ENCODE measurements around the gene SCAI. TPM values are rescaled to one million over a fixed set of nuclear protein-coding genes. Genes with fewer than 3 reads are reported as not detected.
A peak's percentile ranks its signal among the peaks of the same experiment; 100 is the strongest.

SCAI gene
- polyA plus RNA-seq, 4 donors: under 0.01 to 7.2 (median 0.69) TPM

DNA sequence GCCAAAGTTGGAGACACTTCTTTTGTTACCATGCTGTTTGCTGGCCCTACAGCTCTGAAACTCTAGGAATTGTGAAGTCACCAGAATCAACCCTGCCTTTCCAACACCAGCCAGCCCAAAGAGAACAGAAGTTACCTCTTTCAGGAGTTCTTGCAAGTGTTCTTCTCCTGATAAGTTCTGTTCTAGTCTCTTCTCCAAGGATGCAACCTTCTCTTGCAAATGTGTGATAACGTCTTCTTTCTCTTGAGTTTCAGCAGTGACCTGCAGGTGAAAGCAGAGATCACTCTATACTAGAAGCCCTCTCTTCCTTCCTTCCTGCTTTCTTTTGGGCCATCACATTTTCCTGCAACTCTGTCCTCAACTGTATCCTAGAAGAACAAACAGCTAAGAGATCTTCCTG, 231.6 kb downstream of the SCAI start:
- no peak for DNase-seq
- no peaks in the 10 kb centered on the region for H3K27me3 ChIP-seq (ENCODE audit: control insufficient read depth in 3 of 3, insufficient read depth in 3 of 3, low read length in 3 of 3)
- no peak overlapping the region for H3K4me3 ChIP-seq (ENCODE audit: low read depth in 1 of 3, low read length in 3 of 3)
- H3K27ac ChIP-seq (ENCODE audit: low read depth in 1 of 3, low read length in 2 of 3): no peak overlapping the region
- H3K4me1 ChIP-seq (ENCODE audit: control insufficient read depth in 3 of 3, insufficient read depth in 2 of 3, low read depth in 1 of 3, low read length in 2 of 3): no peaks in the 10 kb centered on the region
- WGBS, 3 donors: 89 to 92% (median 92%) methylated on average over 1 of the region's 1 CpG
- H3K36me3 ChIP-seq (ENCODE audit: control insufficient read depth in 3 of 3, insufficient read depth in 2 of 3, low read depth in 1 of 3, low read length in 3 of 3): peaks cover 7 to 27% (median 12%) of the 10 kb centered on the region in 3 donors
- no peaks in the 10 kb centered on the region for H3K9me3 ChIP-seq (ENCODE audit: control insufficient read depth in 2 of 2, insufficient read depth in 1 of 2, low read depth in 1 of 2, low read length in 1 of 2)
- no peak for FAIRE-seq

DNA sequence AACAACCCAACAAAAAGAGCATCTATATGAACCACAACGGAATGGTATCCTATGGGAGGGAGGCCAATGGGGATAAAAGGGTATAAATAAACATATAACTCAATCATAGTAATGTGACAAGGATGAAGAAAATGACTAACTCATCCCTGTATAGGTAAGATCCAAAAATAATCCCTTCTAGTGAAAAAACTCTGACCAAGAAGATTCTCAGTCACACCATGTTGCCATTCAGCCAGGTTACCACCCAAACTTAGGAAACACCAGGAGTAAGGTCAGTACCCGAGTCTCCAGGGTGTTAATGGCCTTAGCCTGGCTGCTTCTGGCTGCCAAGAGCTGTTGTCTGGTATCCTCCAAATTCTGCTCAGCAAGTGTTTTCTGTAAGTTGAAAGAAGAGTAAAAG, 235.2 kb downstream of the SCAI start:
- Histone ChIP-seq H3K4me3 (ENCODE audit: low read depth in 1 of 3, low read length in 3 of 3) (no peak overlapping the region), H3K4me1 (ENCODE audit: control insufficient read depth in 3 of 3, insufficient read depth in 2 of 3, low read depth in 1 of 3, low read length in 2 of 3) (no peaks in the 10 kb centered on the region), H3K27ac (ENCODE audit: low read depth in 1 of 3, low read length in 2 of 3) (no peak overlapping the region), H3K9me3 (ENCODE audit: control insufficient read depth in 2 of 2, insufficient read depth in 1 of 2, low read depth in 1 of 2, low read length in 1 of 2) (no peaks in the 10 kb centered on the region), H3K27me3 (ENCODE audit: control insufficient read depth in 3 of 3, insufficient read depth in 3 of 3, low read length in 3 of 3) (no peaks in the 10 kb centered on the region), H3K36me3 (ENCODE audit: control insufficient read depth in 3 of 3, insufficient read depth in 2 of 3, low read depth in 1 of 3, low read length in 3 of 3) (peaks cover 7 to 43% (median 10%) of the 10 kb centered on the region in 3 donors)
- WGBS, 3 donors: 69 to 78% (median 76%) methylated on average over 2 of the region's 2 CpGs
- FAIRE-seq: no peak
- DNase-seq: no peak

- WGBS, 3 donors: 22 to 45% (median 25%) methylated on average over 1 of the region's 1 CpG
- H3K27me3 ChIP-seq (ENCODE audit: control insufficient read depth in 3 of 3, insufficient read depth in 3 of 3, low read length in 3 of 3): no peaks in the 10 kb centered on the region
- H3K4me1 ChIP-seq (ENCODE audit: control insufficient read depth in 3 of 3, insufficient read depth in 2 of 3, low read depth in 1 of 3, low read length in 2 of 3): no peaks in the 10 kb centered on the region
- peaks cover 7 to 40% (median 9%) of the 10 kb centered on the region in 3 donors for H3K36me3 ChIP-seq (ENCODE audit: control insufficient read depth in 3 of 3, insufficient read depth in 2 of 3, low read depth in 1 of 3, low read length in 3 of 3)
- DNase-seq (peak; percentile 15 to 41), FAIRE-seq (no peak)
- no peak overlapping the region for H3K4me3 ChIP-seq (ENCODE audit: low read depth in 1 of 3, low read length in 3 of 3)
- H3K9me3 ChIP-seq (ENCODE audit: control insufficient read depth in 2 of 2, insufficient read depth in 1 of 2, low read depth in 1 of 2, low read length in 1 of 2): no peaks in the 10 kb centered on the region
- H3K27ac ChIP-seq (ENCODE audit: low read depth in 1 of 3, low read length in 2 of 3): no peak overlapping the region
These were observed 236.4 kb downstream of the SCAI start for GRCh38 chr9:124906966-124907365.

- no peaks in the 10 kb centered on the region for H3K9me3 ChIP-seq (ENCODE audit: control insufficient read depth in 2 of 2, insufficient read depth in 1 of 2, low read depth in 1 of 2, low read length in 1 of 2)
- no peak for FAIRE-seq
- whole genome bisulfite sequencing, 3 donors: 95 to 97% (median 95%) methylated on average over 9 of the region's 9 CpGs
- H3K4me3 ChIP-seq (ENCODE audit: low read depth in 1 of 3, low read length in 3 of 3): no peak overlapping the region
- peaks cover 0 to 10% (median 0%) of the 10 kb centered on the region in 3 donors for H3K4me1 ChIP-seq (ENCODE audit: control insufficient read depth in 3 of 3, insufficient read depth in 2 of 3, low read depth in 1 of 3, low read length in 2 of 3)
- peaks cover 5 to 58% (median 14%) of the 10 kb centered on the region in 3 donors for H3K36me3 ChIP-seq (ENCODE audit: control insufficient read depth in 3 of 3, insufficient read depth in 2 of 3, low read depth in 1 of 3, low read length in 3 of 3)
- DNase-seq: no peak
- H3K27me3 ChIP-seq (ENCODE audit: control insufficient read depth in 3 of 3, insufficient read depth in 3 of 3, low read length in 3 of 3): no peaks in the 10 kb centered on the region
- H3K27ac ChIP-seq (ENCODE audit: low read depth in 1 of 3, low read length in 2 of 3): no peak overlapping the region
These were observed 243.5 kb downstream of the SCAI start for GRCh38 chr9:124899845-124900244.

DNA sequence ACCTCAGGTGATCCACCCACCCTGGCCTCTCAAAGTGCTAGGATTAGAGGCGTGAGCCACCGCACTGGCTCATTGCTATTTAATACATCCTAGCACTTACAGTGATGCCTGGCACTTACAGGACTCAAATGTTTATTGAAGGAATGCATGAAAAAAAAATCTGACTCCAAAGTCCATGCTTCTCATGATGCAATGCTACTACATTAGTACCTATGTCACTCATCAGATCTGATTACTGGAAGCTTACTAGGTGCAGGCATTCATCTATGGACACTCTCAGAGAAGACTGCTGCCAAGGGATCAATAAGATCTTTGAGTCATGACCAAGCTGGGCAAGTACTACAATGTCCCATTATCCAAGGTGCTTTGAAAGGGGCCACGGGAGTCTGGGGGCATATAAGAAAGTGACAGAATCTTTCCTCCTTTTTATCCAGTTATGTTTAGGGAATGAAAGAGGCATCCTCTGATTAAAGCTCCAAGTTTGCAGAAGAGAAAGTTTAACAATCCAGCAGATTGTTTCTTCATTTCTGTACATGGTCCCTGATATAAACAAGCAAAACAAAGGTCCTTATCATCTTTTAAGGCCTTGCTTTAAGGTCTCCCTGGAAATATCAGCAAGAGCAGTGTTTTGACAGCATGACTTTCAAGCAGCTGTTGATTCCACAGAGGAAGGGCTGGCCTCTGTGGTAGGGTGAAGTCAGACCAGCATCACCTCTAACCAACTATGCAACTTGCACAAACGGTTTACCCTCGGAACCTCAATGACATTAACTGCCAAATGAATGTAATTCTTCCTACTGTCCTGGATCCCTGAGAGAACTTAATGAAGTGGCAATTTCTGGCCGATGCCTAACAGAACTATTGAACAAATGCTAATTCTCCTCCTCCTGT, 245.5 kb downstream of the SCAI start:
- DNase-seq: peak; percentile 84 to 90
- Histone ChIP-seq H3K4me3 (ENCODE audit: low read depth in 1 of 3, low read length in 3 of 3) (no peak overlapping the region), H3K9me3 (ENCODE audit: control insufficient read depth in 2 of 2, insufficient read depth in 1 of 2, low read depth in 1 of 2, low read length in 1 of 2) (no peaks in the 10 kb centered on the region), H3K27ac (ENCODE audit: low read depth in 1 of 3, low read length in 2 of 3) (peak overlapping the region in 1 of 3 donors; percentile 44), H3K4me1 (ENCODE audit: control insufficient read depth in 3 of 3, insufficient read depth in 2 of 3, low read depth in 1 of 3, low read length in 2 of 3) (peaks cover 0 to 10% (median 0%) of the 10 kb centered on the region in 3 donors), H3K36me3 (ENCODE audit: control insufficient read depth in 3 of 3, insufficient read depth in 2 of 3, low read depth in 1 of 3, low read length in 3 of 3) (peaks cover 5 to 60% (median 20%) of the 10 kb centered on the region in 3 donors), H3K27me3 (ENCODE audit: control insufficient read depth in 3 of 3, insufficient read depth in 3 of 3, low read length in 3 of 3) (no peaks in the 10 kb centered on the region)
- FAIRE-seq: no peak
- 55 to 70% (median 69%) methylated on average over 6 of the region's 6 CpGs for WGBS, 3 donors

GRCh38 chr9:124894741-124895170, 248.6 kb downstream of the SCAI start:
- peaks cover 5 to 68% (median 21%) of the 10 kb centered on the region in 3 donors for H3K36me3 ChIP-seq (ENCODE audit: control insufficient read depth in 3 of 3, insufficient read depth in 2 of 3, low read depth in 1 of 3, low read length in 3 of 3)
- H3K4me3 ChIP-seq (ENCODE audit: low read depth in 1 of 3, low read length in 3 of 3): no peak overlapping the region
- no peaks in the 10 kb centered on the region for H3K9me3 ChIP-seq (ENCODE audit: control insufficient read depth in 2 of 2, insufficient read depth in 1 of 2, low read depth in 1 of 2, low read length in 1 of 2)
- no peaks in the 10 kb centered on the region for H3K27me3 ChIP-seq (ENCODE audit: control insufficient read depth in 3 of 3, insufficient read depth in 3 of 3, low read length in 3 of 3)
- H3K4me1 ChIP-seq (ENCODE audit: control insufficient read depth in 3 of 3, insufficient read depth in 2 of 3, low read depth in 1 of 3, low read length in 2 of 3): peaks cover 0 to 10% (median 0%) of the 10 kb centered on the region in 3 donors
- FAIRE-seq (no peak), DNase-seq (peak; percentile 13 to 27)
- H3K27ac ChIP-seq (ENCODE audit: low read depth in 1 of 3, low read length in 2 of 3): no peak overlapping the region

- H3K4me1 ChIP-seq (ENCODE audit: control insufficient read depth in 3 of 3, insufficient read depth in 2 of 3, low read depth in 1 of 3, low read length in 2 of 3): peaks cover 0 to 10% (median 0%) of the 10 kb centered on the region in 3 donors
- H3K36me3 ChIP-seq (ENCODE audit: control insufficient read depth in 3 of 3, insufficient read depth in 2 of 3, low read depth in 1 of 3, low read length in 3 of 3): peaks cover 5 to 68% (median 18%) of the 10 kb centered on the region in 3 donors
- H3K27me3 ChIP-seq (ENCODE audit: control insufficient read depth in 3 of 3, insufficient read depth in 3 of 3, low read length in 3 of 3): no peaks in the 10 kb centered on the region
- DNase-seq (no peak), FAIRE-seq (no peak)
- H3K9me3 ChIP-seq (ENCODE audit: control insufficient read depth in 2 of 2, insufficient read depth in 1 of 2, low read depth in 1 of 2, low read length in 1 of 2): no peaks in the 10 kb centered on the region
- H3K27ac ChIP-seq (ENCODE audit: low read depth in 1 of 3, low read length in 2 of 3): no peak overlapping the region
- no peak overlapping the region for H3K4me3 ChIP-seq (ENCODE audit: low read depth in 1 of 3, low read length in 3 of 3)
- WGBS, 3 donors: 87 to 90% (median 88%) methylated on average over 9 of the region's 9 CpGs
These were observed 249.1 kb downstream of the SCAI start for GRCh38 chr9:124894035-124894740.

Data from small intestine (tissue), 7 donors.